Measurements from ENCODE around the gene DNAAF5. TPM values are rescaled to one million over a fixed set of nuclear protein-coding genes. Genes with fewer than 3 reads are reported as not detected.

Gene DNAAF5
- 10 to 100 TPM; 26.7 to 34.4 (median 29.0) TPM for total RNA-seq

GRCh38 chr7:726084-726853, at the start of gene DNAAF5:
DNAAF5 (plus strand) TSS chr7:726699; CDS start chr7:726721, 22 bp downstream.
- Histone ChIP-seq H3K27ac (peak within 1 kb of the TSS; percentile 55), H3K4me1 (peaks cover 26% of the 10 kb centered on the region), H3K27me3 (no peaks in the 10 kb centered on the region), H3K9me3 (no peaks in the 10 kb centered on the region), H3K36me3 (peaks cover 21% of the 10 kb centered on the region), H3K4me3 (peak within 1 kb of the TSS; percentile 69)
- WGBS = 36% methylated on average over 10 of the region's 56 CpGs
- TF ChIP-seq POLR2AphosphoS5 (IDR thresholded peaks at IDR 0.05) (peak in 2 of 3 donors; percentile 62 to 65), EP300 (IDR thresholded peaks at IDR 0.05) (no peak)
- DNase-seq (ENCODE audit: low spot score in 2 of 2) = peak; percentile 85 to 89

DNA sequence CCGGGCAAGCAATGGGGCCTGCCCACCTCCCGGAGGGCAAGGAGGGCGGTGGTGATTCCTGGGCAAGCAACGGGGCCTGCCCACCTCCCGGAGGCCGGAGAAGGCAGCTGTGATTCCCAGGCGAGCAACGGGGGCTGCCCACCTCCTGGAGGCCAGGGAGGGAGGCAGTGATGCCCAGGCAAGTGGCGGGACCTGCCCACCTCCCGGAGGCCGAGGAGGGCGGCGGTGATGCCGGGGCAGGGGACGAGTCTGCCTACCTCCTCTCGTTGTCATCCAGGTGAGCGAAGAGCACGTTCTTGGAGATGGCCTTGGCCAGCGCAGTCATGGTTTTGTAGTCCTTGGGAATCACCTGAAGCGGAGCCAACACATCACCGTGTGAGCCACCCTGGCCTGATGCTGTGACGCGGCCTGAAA, 49.5 kb upstream of the DNAAF5 start:
- H3K36me3 ChIP-seq = peaks cover 19% of the 10 kb centered on the region

GRCh38 chr7:680411-681127, 45.9 kb upstream of the DNAAF5 start:
- Histone ChIP-seq H3K4me3 (no peak overlapping the region), H3K9me3 (peaks cover 3% of the 10 kb centered on the region), H3K4me1 (no peaks in the 10 kb centered on the region), H3K36me3 (peaks cover 19% of the 10 kb centered on the region), H3K27me3 (no peaks in the 10 kb centered on the region), H3K27ac (no peak overlapping the region)
- DNase-seq (ENCODE audit: low spot score in 2 of 2) = peak in 1 of 2 donors; percentile 71
- 96% methylated on average over 25 of the region's 25 CpGs for WGBS
- no peak for TF ChIP-seq EP300 (IDR thresholded peaks at IDR 0.05)

More for the DNA sequence above, 49.5 kb upstream of the DNAAF5 start:
- WGBS = 95% methylated on average over 17 of the region's 23 CpGs
- Histone ChIP-seq H3K27me3 (no peaks in the 10 kb centered on the region), H3K9me3 (no peaks in the 10 kb centered on the region), H3K27ac (no peak overlapping the region), H3K4me3 (no peak overlapping the region), H3K4me1 (no peaks in the 10 kb centered on the region)
- no peak for TF ChIP-seq POLR2A (IDR thresholded peaks at IDR 0.05)
- no peak for TF ChIP-seq EP300 (IDR thresholded peaks at IDR 0.05)
- no peak for TF ChIP-seq POLR2AphosphoS5 (IDR thresholded peaks at IDR 0.05)
- TF ChIP-seq, protein P1, sequence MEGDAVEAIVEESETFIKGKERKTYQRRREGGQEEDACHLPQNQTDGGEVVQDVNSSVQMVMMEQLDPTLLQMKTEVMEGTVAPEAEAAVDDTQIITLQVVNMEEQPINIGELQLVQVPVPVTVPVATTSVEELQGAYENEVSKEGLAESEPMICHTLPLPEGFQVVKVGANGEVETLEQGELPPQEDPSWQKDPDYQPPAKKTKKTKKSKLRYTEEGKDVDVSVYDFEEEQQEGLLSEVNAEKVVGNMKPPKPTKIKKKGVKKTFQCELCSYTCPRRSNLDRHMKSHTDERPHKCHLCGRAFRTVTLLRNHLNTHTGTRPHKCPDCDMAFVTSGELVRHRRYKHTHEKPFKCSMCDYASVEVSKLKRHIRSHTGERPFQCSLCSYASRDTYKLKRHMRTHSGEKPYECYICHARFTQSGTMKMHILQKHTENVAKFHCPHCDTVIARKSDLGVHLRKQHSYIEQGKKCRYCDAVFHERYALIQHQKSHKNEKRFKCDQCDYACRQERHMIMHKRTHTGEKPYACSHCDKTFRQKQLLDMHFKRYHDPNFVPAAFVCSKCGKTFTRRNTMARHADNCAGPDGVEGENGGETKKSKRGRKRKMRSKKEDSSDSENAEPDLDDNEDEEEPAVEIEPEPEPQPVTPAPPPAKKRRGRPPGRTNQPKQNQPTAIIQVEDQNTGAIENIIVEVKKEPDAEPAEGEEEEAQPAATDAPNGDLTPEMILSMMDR (IDR thresholded peaks at IDR 0.05) = no peak
- DNase-seq (ENCODE audit: low spot score in 2 of 2) = peak in 1 of 2 donors; percentile 55

DNA sequence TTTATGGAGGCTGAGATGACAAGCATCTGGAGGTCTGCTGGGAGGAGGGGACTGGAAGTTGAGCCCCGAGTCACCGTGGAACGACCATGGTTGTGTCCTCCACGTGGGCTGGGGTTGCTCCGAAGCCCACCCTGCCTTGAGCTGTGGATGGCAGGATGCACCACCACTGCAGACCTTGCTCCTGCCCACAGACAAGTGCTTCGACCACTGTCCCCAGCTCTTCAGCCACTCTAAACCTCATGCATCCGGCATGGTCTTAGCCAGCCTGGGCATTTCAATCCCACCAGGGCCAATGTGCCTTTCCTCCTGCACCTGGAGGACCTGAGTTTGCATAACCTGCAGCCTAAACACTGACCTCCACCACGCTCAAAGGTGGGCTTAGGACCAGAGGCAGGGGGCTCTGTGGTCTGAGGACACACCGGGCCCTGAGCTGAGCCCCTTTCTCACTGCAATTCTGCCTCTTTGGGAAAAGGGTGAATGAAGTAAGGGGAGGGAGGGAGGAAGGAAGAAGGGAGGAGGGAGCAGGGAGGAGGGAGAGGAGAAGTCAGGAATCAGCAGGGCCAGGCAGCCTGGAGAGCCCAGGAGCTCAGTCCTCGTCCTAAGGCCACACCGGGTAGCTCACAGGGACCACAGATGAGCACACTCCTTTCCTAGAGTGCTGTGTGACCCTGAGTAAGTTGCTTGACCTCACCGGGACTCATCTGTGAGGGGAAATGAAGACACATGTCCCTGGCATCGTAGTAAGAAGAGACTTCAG, 44.8 kb upstream of the DNAAF5 start:
- Histone ChIP-seq H3K4me1 (no peaks in the 10 kb centered on the region), H3K27ac (no peak overlapping the region), H3K27me3 (no peaks in the 10 kb centered on the region), H3K9me3 (peaks cover 9% of the 10 kb centered on the region), H3K4me3 (no peak overlapping the region), H3K36me3 (peaks cover 19% of the 10 kb centered on the region)
- TF ChIP-seq POLR2A (IDR thresholded peaks at IDR 0.05) = no peak
- DNase-seq (ENCODE audit: low spot score in 2 of 2) = peak; percentile 21 to 52
- 88% methylated on average over 13 of the region's 13 CpGs for WGBS

DNA sequence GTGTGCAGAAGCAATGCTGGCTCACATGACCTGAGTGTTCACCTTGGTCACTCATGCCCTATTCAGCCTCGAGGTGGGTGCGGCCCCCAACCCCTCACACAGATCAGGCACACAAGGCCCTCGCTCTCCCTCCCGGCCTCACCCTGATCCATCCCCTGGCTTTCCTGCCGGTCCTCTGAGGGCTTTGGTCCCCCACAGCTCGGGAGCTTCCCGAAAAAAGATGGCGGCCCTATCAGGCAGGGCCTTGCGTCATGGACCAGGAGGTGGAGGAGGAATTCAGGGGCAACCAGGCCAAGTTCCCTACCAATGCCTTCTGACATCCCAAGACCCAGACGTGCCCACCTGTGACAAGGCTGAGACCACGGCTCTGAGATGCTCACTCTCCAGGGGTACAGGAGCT, 43.7 kb upstream of the DNAAF5 start:
- H3K27me3 ChIP-seq = no peaks in the 10 kb centered on the region

GRCh38 chr7:683526-684205, 42.8 kb upstream of the DNAAF5 start:
- Histone ChIP-seq H3K27me3 (no peaks in the 10 kb centered on the region), H3K4me3 (no peak overlapping the region), H3K27ac (no peak overlapping the region), H3K36me3 (peaks cover 13% of the 10 kb centered on the region), H3K4me1 (no peaks in the 10 kb centered on the region), H3K9me3 (peaks cover 19% of the 10 kb centered on the region)
- no peak for TF ChIP-seq POLR2AphosphoS5 (IDR thresholded peaks at IDR 0.05)
- no peak for TF ChIP-seq POLR2A (IDR thresholded peaks at IDR 0.05)
- TF ChIP-seq EP300 (IDR thresholded peaks at IDR 0.05) = no peak
- TF ChIP-seq, protein P1 (IDR thresholded peaks at IDR 0.05) = no peak
- DNase-seq (ENCODE audit: low spot score in 2 of 2) = peak; percentile 43 to 77
- 96% methylated on average over 19 of the region's 19 CpGs for WGBS

More for the DNA sequence above, 43.7 kb upstream of the DNAAF5 start:
- H3K9me3 ChIP-seq = peaks cover 13% of the 10 kb centered on the region
- H3K27ac ChIP-seq = no peak overlapping the region
- H3K4me1 ChIP-seq = no peaks in the 10 kb centered on the region
- no peak for TF ChIP-seq POLR2AphosphoS5 (IDR thresholded peaks at IDR 0.05)
- TF ChIP-seq, protein P1 (IDR thresholded peaks at IDR 0.05) = no peak
- TF ChIP-seq POLR2A (IDR thresholded peaks at IDR 0.05) = no peak
- no peak for TF ChIP-seq EP300 (IDR thresholded peaks at IDR 0.05)
- peak; percentile 49 to 55 for DNase-seq (ENCODE audit: low spot score in 2 of 2)
- WGBS = 91% methylated on average over 11 of the region's 11 CpGs
- H3K4me3 ChIP-seq = no peak overlapping the region
- peaks cover 13% of the 10 kb centered on the region for H3K36me3 ChIP-seq

Data from suprapubic skin (tissue), 4 donors.